ENCODE results near the gene TMEM272.

GRCh38 chr13:51881296-51881695 lies 36.3 kb upstream of the TMEM272 start:
- TF ChIP-seq CTCF (IDR thresholded peaks at IDR 0.05) (no peak), POLR2A (IDR thresholded peaks at IDR 0.05; ENCODE audit: low read depth) (no peak), EP300 (IDR thresholded peaks at IDR 0.05) (no peak), POLR2AphosphoS5 (IDR thresholded peaks at IDR 0.05) (no peak)

All from esophagus muscularis mucosa (tissue), 4 donors.